Neural progenitor cell (in vitro differentiated cells): ENCODE data around the gene LUZP2.

Source experiments
- EZH2 ChIP-seq: fragments of 200-600 bp; sonication (generic); IDR thresholded peaks from 2 replicates; pipeline ENCODE4 v1.6.1; 2017; ENCODE audit warnings: antibody characterized with exemption, mild to moderate bottlenecking, moderate library complexity
- EZH2phosphoT487 ChIP-seq: fragments of 200-600 bp; sonication (generic); IDR thresholded peaks from 2 replicates; pipeline ENCODE4 v1.6.1; 2017; ENCODE audit warnings: antibody characterized with exemption
- TF ChIP-seq, protein P1 (sequence below): fragments of 200-600 bp; sonication (generic); IDR thresholded peaks from 2 replicates; pipeline ENCODE4 v1.5.1; 2017; ENCODE audit warnings: antibody characterized with exemption, mild to moderate bottlenecking

- TF ChIP-seq EZH2 (no peak), EZH2phosphoT487 (no peak)
- TF ChIP-seq, protein P1, sequence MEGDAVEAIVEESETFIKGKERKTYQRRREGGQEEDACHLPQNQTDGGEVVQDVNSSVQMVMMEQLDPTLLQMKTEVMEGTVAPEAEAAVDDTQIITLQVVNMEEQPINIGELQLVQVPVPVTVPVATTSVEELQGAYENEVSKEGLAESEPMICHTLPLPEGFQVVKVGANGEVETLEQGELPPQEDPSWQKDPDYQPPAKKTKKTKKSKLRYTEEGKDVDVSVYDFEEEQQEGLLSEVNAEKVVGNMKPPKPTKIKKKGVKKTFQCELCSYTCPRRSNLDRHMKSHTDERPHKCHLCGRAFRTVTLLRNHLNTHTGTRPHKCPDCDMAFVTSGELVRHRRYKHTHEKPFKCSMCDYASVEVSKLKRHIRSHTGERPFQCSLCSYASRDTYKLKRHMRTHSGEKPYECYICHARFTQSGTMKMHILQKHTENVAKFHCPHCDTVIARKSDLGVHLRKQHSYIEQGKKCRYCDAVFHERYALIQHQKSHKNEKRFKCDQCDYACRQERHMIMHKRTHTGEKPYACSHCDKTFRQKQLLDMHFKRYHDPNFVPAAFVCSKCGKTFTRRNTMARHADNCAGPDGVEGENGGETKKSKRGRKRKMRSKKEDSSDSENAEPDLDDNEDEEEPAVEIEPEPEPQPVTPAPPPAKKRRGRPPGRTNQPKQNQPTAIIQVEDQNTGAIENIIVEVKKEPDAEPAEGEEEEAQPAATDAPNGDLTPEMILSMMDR = no peak
Observed at GRCh38 chr11:24688981-24689380, 192.1 kb downstream of the LUZP2 start.
